Liver (tissue), 9 donors: ENCODE results near the gene KSR1. TPM values are rescaled to one million over a fixed set of nuclear protein-coding genes. Genes with fewer than 3 reads are reported as not detected.

Experiments
- DNase-seq: peaks from one replicate; pipeline ENCODE4 v3.0.0-alpha.2; 2017; ENCODE audit warnings: low spot score
- H3K27ac ChIP-seq, 2 donors: one replicate each; pipeline ENCODE4 v1.7.0; 2013; ENCODE audit warnings: inconsistent platforms in 2 of 2, low read length in 2 of 2, control low read depth in 1 of 2, low read depth in 1 of 2, mild to moderate bottlenecking in 1 of 2
- H3K27me3 ChIP-seq, 4 donors: one replicate each; pipeline versions ENCODE4 v1.6.1 to v1.7.0; 2013; ENCODE audit warnings: low read length in 3 of 4, inconsistent platforms in 1 of 4, mild to moderate bottlenecking in 1 of 4, moderate library complexity in 1 of 4; ENCODE audit not compliant: control insufficient read depth in 4 of 4, insufficient read depth in 4 of 4
- H3K36me3 ChIP-seq, 4 donors: one replicate each; pipeline versions ENCODE4 v1.6.1 to v1.7.0; 2013; ENCODE audit warnings: low read length in 3 of 4, mild to moderate bottlenecking in 3 of 4, low read depth in 1 of 4, moderate library complexity in 1 of 4; ENCODE audit not compliant: control insufficient read depth in 4 of 4, insufficient read depth in 3 of 4
- H3K4me1 ChIP-seq, 4 donors: one replicate each; pipeline versions ENCODE4 v1.6.1 to v1.7.0; 2013; ENCODE audit warnings: low read length in 3 of 4, mild to moderate bottlenecking in 3 of 4, moderate library complexity in 1 of 4; ENCODE audit not compliant: control insufficient read depth in 4 of 4, insufficient read depth in 4 of 4
- H3K4me3 ChIP-seq, 3 donors: one replicate each; pipeline versions ENCODE4 v1.6.1 to v1.7.0; 2013; ENCODE audit warnings: low read length in 3 of 3, control low read depth in 1 of 3, low read depth in 1 of 3, mild to moderate bottlenecking in 1 of 3
- H3K9ac ChIP-seq, 2 donors: one replicate each; pipeline ENCODE4 v1.7.0; 2013; ENCODE audit warnings: low read length in 2 of 2, mild to moderate bottlenecking in 2 of 2, moderate library complexity in 2 of 2, control low read depth in 1 of 2, low read depth in 1 of 2
- H3K9me3 ChIP-seq, 4 donors: one replicate each; pipeline versions ENCODE4 v1.6.1 to v1.7.0; 2013; ENCODE audit warnings: low read length in 3 of 4; ENCODE audit not compliant: control insufficient read depth in 4 of 4
- ATF3 ChIP-seq: IDR thresholded peaks from 2 replicates; pipeline ENCODE4 v1.6.1; 2016; ENCODE audit warnings: antibody characterized with exemption
- EGR1 ChIP-seq, 2 donors: IDR thresholded peaks; 2 replicates each; pipeline ENCODE4 v1.6.1; 2016 to 2018; ENCODE audit warnings: antibody characterized with exemption in 2 of 2, low read depth in 2 of 2
- FOXA1 ChIP-seq: IDR thresholded peaks from 2 replicates; pipeline ENCODE4 v1.6.1; 2016; ENCODE audit warnings: antibody characterized with exemption
- FOXA2 ChIP-seq: IDR thresholded peaks from 2 replicates; pipeline ENCODE4 v1.6.1; 2016; ENCODE audit warnings: antibody characterized with exemption
- GABPA ChIP-seq, 2 donors: IDR thresholded peaks in 1 of 2; conservative IDR thresholded peaks in 1 of 2; 2 replicates each; pipeline ENCODE4 v1.6.1; 2016; ENCODE audit warnings: antibody characterized with exemption in 2 of 2, mild to moderate bottlenecking in 1 of 2, moderate library complexity in 1 of 2
- HNF4A ChIP-seq, 2 donors: conservative IDR thresholded peaks; 2 replicates each; pipeline ENCODE4 v1.6.1; 2016; ENCODE audit warnings: antibody characterized with exemption in 2 of 2, mild to moderate bottlenecking in 2 of 2
- HNF4G ChIP-seq: IDR thresholded peaks from 2 replicates; pipeline ENCODE4 v1.6.1; 2016; ENCODE audit warnings: antibody characterized with exemption
- JUND ChIP-seq, 2 donors: IDR thresholded peaks; 2 replicates each; pipeline ENCODE4 v1.6.1; 2016; ENCODE audit warnings: antibody characterized with exemption in 2 of 2
- NR2F2 ChIP-seq: IDR thresholded peaks from 2 replicates; pipeline ENCODE4 v1.6.1; 2016; ENCODE audit warnings: antibody characterized with exemption
- RAD21 ChIP-seq, 2 donors: IDR thresholded peaks; 2 replicates each; pipeline ENCODE4 v1.6.1; 2016; ENCODE audit warnings: antibody characterized with exemption in 2 of 2, mild to moderate bottlenecking in 2 of 2
- REST ChIP-seq: IDR thresholded peaks from 2 replicates; pipeline ENCODE4 v1.6.1; 2016; ENCODE audit warnings: antibody characterized with exemption, mild to moderate bottlenecking
- RXRA ChIP-seq, 2 donors: IDR thresholded peaks; 2 replicates each; pipeline ENCODE4 v1.6.1; 2017 to 2018; ENCODE audit warnings: antibody characterized with exemption in 2 of 2, mild to moderate bottlenecking in 1 of 2
- SP1 ChIP-seq: IDR thresholded peaks from 2 replicates; pipeline ENCODE4 v1.6.1; 2018; ENCODE audit warnings: antibody characterized with exemption, mild to moderate bottlenecking
- TAF1 ChIP-seq: conservative IDR thresholded peaks from 2 replicates; pipeline ENCODE4 v1.6.1; 2016; ENCODE audit warnings: antibody characterized with exemption, mild to moderate bottlenecking
- YY1 ChIP-seq: IDR thresholded peaks from 2 replicates; pipeline ENCODE4 v1.6.1; 2016; ENCODE audit warnings: antibody characterized with exemption, mild to moderate bottlenecking
- ZBTB33 ChIP-seq: IDR thresholded peaks from 2 replicates; pipeline ENCODE4 v1.6.1; 2016; ENCODE audit warnings: antibody characterized with exemption
- WGBS: extraction: QIAGEN DNeasy Blood & Tissue Kit; methylation state at CpG from one replicate; pipeline ENCODE4 v1.1.7; 2013; 5-methylcytosine and 5-hydroxymethylcytosine counted together
- polyA plus RNA-seq, 2 donors: library from polyadenylated mRNA; stranded (reverse) in 1 of 2; unstranded in 1 of 2; fragments of 200-250 nt in 1 of 2; fragments of >200 nt in 1 of 2; fragmentation: Nextera tagmentation in 1 of 2; extraction: Ambion mirVana in 1 of 2; gene quantifications; one replicate each; pipeline versions ENCODE4 v1.2.1 to v1.2.3, GENCODE V29; 2013 to 2015
- total RNA-seq, 2 donors: library from RNA; depleted of rRNA; stranded (reverse); fragments of >200 nt; gene quantifications; one replicate each; pipeline ENCODE4 v1.2.3, GENCODE V29; 2014
- TF ChIP-seq, protein P1 (sequence below): fragments of 150-350 bp; IDR thresholded peaks from 2 replicates; pipeline ENCODE4 v1.5.1; 2017; ENCODE audit warnings: improper control_type of control experiment, low read depth, low read length; ENCODE audit not compliant: missing input control
- TF ChIP-seq, protein P2 (sequence below): IDR thresholded peaks from 2 replicates; pipeline ENCODE4 v1.6.1; 2016; ENCODE audit warnings: antibody characterized with exemption
- donor health status: healthy.
- donor health status: healthy.
- donor health status: healthy.
- donor health status: healthy.
- donor health status: healthy.

KSR1 gene
- total and polyA plus RNA-seq, 4 donors, result 1.2 to 9.0 (median 4.1) TPM

- no peak overlapping the region for H3K4me3 ChIP-seq
- H3K4me1 ChIP-seq, result peaks cover 0 to under 1% (median 0%) of the 10 kb centered on the region in 4 donors
- no peak overlapping the region for H3K27ac ChIP-seq
- no peaks in the 10 kb centered on the region for H3K27me3 ChIP-seq
- no peak for DNase-seq
- no peaks in the 10 kb centered on the region for H3K9me3 ChIP-seq
- H3K9ac ChIP-seq, result no peak overlapping the region
- WGBS, result 96% methylated on average over 10 of the region's 10 CpGs
- TF ChIP-seq JUND (IDR thresholded peaks at IDR 0.05), result no peak
- TF ChIP-seq TAF1, result no peak
- no peak for TF ChIP-seq HNF4A (conservative IDR thresholded peaks at IDR 0.05)
- TF ChIP-seq REST, result no peak
- no peak for TF ChIP-seq FOXA2
- TF ChIP-seq YY1, result no peak
- TF ChIP-seq, protein P1, sequence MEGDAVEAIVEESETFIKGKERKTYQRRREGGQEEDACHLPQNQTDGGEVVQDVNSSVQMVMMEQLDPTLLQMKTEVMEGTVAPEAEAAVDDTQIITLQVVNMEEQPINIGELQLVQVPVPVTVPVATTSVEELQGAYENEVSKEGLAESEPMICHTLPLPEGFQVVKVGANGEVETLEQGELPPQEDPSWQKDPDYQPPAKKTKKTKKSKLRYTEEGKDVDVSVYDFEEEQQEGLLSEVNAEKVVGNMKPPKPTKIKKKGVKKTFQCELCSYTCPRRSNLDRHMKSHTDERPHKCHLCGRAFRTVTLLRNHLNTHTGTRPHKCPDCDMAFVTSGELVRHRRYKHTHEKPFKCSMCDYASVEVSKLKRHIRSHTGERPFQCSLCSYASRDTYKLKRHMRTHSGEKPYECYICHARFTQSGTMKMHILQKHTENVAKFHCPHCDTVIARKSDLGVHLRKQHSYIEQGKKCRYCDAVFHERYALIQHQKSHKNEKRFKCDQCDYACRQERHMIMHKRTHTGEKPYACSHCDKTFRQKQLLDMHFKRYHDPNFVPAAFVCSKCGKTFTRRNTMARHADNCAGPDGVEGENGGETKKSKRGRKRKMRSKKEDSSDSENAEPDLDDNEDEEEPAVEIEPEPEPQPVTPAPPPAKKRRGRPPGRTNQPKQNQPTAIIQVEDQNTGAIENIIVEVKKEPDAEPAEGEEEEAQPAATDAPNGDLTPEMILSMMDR, result no peak
- no peak for TF ChIP-seq SP1
- TF ChIP-seq RXRA (IDR thresholded peaks at IDR 0.05), result no peak
- H3K36me3 ChIP-seq, result no peaks in the 10 kb centered on the region
Measured at GRCh38 chr17:27478901-27479538, 22.8 kb downstream of the KSR1 start.

GRCh38 chr17:27479838-27480237, 23.6 kb downstream of the KSR1 start:
- Histone ChIP-seq H3K4me1 (no peaks in the 10 kb centered on the region), H3K9ac (no peak overlapping the region), H3K4me3 (no peak overlapping the region), H3K27ac (no peak overlapping the region), H3K9me3 (no peaks in the 10 kb centered on the region), H3K36me3 (no peaks in the 10 kb centered on the region), H3K27me3 (no peaks in the 10 kb centered on the region)
- WGBS, result 98% methylated on average over 3 of the region's 3 CpGs
- DNase-seq, result no peak
- TF ChIP-seq FOXA2, result no peak
- TF ChIP-seq TAF1, result no peak
- no peak for TF ChIP-seq FOXA1
- no peak for TF ChIP-seq RXRA (IDR thresholded peaks at IDR 0.05)
- TF ChIP-seq NR2F2, result no peak
- TF ChIP-seq HNF4A (conservative IDR thresholded peaks at IDR 0.05), result no peak
- no peak for TF ChIP-seq YY1
- no peak for TF ChIP-seq REST
- TF ChIP-seq ATF3, result no peak
- TF ChIP-seq SP1, result no peak
- TF ChIP-seq JUND (IDR thresholded peaks at IDR 0.05), result no peak
- TF ChIP-seq HNF4G, result no peak
- TF ChIP-seq EGR1 (IDR thresholded peaks at IDR 0.05; ENCODE audit: low read depth in 2 of 2), result no peak
- TF ChIP-seq, protein P2, sequence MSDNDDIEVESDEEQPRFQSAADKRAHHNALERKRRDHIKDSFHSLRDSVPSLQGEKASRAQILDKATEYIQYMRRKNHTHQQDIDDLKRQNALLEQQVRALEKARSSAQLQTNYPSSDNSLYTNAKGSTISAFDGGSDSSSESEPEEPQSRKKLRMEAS, result no peak
- no peak for TF ChIP-seq ZBTB33
- TF ChIP-seq RAD21 (IDR thresholded peaks at IDR 0.05), result no peak
- TF ChIP-seq GABPA (IDR thresholded peaks at IDR 0.05 in 1 of 2, conservative IDR thresholded peaks at IDR 0.05 in 1 of 2), result no peak
